HUES6 (cell line): ENCODE data around the gene SLC43A2.
A peak's percentile ranks its signal among the peaks of the same experiment; 100 is the strongest.
"Not testable (repeated sequence)": the region's sequence is repeated elsewhere in the genome, so short reads cannot be mapped to it uniquely, and the experiment has no call there.

Experiments used
- H3K27ac ChIP-seq: 2 replicates; pipeline ENCODE4 v1.7.0; 2013; ENCODE audit warnings: low read depth, mild to moderate bottlenecking, low read length, inconsistent platforms
- H3K27me3 ChIP-seq: 2 replicates; pipeline ENCODE4 v1.6.1; 2013; ENCODE audit warnings: low read length; ENCODE audit not compliant: control insufficient read depth, insufficient read depth
- H3K36me3 ChIP-seq: 2 replicates; pipeline ENCODE4 v1.6.1; 2013; ENCODE audit warnings: low read length; ENCODE audit not compliant: control insufficient read depth, insufficient read depth
- H3K4me1 ChIP-seq: 2 replicates; pipeline ENCODE4 v1.6.1; 2013; ENCODE audit warnings: low read length; ENCODE audit not compliant: control insufficient read depth, insufficient read depth
- H3K4me3 ChIP-seq: 2 replicates; pipeline ENCODE4 v1.5.1; 2013; ENCODE audit warnings: low read depth, low read length
- H3K9ac ChIP-seq: one replicate; pipeline ENCODE4 v1.6.1; 2013; ENCODE audit warnings: mild to moderate bottlenecking, low read length
- H3K9me3 ChIP-seq: 2 replicates; pipeline ENCODE4 v1.6.1; 2013; ENCODE audit warnings: low read depth, low read length; ENCODE audit not compliant: control insufficient read depth, insufficient read depth

The SLC43A2 gene

DNA sequence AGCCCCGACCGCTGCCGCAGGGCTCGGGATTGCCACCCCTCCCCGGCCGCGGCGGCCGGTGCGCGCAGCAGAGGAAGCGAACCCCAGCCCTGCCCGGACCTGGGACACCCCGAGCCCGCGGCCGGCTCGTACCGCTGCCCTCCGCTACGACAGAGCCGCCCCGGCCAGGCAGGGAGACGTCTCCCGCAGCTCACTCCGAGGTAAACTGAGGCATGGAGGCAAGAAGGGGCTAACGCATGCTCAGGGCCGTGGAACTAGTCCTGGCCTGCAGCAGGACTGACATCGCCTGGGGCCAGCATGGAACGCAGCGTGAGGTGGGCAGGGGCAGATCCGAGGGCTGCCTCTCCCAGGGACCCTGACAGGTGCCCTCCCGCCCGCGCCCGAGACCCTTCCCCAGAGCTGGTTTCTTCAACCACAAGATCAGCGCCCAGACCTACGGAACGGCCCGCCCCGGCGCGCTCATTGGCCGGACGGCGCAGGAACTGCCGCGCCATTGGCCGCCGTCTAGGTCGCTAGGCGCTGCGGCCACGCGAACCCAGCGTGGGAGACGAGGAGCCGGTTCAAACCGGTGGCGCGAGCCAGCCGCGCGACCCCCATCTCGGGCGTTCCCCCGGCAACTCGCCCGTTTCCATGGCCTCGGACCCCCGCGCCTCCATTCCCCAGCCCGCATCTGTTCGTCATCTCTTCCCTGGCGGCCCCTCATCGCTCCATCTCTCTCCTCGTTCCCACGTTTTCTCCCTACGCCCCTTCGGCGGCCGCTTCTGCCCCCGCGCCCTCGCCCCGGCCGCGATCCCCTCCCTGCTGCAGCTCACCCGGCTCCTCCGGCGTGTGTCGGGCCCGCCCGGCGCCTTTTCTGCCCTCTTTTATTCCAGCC is at the start of gene SLC43A2:
TSS of gene SLC43A2 (minus strand) at position 853 of the 874 bp plus-strand sequence. CDS start 960 bp downstream, outside the sequence.
- Histone ChIP-seq H3K27ac (peak within 1 kb of the TSS; percentile 59), H3K9me3 (no peaks in the 10 kb centered on the region), H3K9ac (peak within 1 kb of the TSS; percentile 82), H3K4me1 (peaks cover 20% of the 10 kb centered on the region), H3K27me3 (no peaks in the 10 kb centered on the region; the same call in 1 of the 2 replicates), H3K36me3 (no peaks in the 10 kb centered on the region; the same call in 1 of the 2 replicates), H3K4me3 (peak within 1 kb of the TSS; percentile 82)

DNA sequence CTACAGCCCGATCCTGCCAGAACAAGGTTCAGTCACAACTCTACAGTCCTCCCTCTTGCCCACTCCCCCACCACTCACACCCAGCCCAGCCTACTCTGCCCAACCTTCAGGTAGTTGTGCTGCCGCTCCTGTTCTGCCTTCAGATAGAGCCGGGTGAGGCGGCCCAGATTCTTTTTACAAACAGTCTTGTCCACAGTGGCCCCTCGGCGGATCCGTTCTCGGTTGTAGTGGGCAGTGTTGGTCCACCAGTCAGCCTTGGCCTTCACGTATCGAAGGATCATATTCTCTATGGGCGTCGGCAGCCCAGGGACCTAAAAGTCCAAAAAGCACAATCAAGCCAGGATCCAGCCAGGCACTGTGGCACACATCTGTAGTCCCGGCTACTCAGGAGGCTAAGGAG is 47.8 kb upstream of the SLC43A2 start:
- H3K36me3 ChIP-seq = peaks cover 99% of the 10 kb centered on the region
- no peaks in the 10 kb centered on the region for H3K9me3 ChIP-seq
- no peak overlapping the region for H3K9ac ChIP-seq
- H3K4me3 ChIP-seq = no peak overlapping the region
- no peaks in the 10 kb centered on the region for H3K4me1 ChIP-seq
- no peaks in the 10 kb centered on the region for H3K27me3 ChIP-seq
- H3K27ac ChIP-seq = no peak overlapping the region

DNA sequence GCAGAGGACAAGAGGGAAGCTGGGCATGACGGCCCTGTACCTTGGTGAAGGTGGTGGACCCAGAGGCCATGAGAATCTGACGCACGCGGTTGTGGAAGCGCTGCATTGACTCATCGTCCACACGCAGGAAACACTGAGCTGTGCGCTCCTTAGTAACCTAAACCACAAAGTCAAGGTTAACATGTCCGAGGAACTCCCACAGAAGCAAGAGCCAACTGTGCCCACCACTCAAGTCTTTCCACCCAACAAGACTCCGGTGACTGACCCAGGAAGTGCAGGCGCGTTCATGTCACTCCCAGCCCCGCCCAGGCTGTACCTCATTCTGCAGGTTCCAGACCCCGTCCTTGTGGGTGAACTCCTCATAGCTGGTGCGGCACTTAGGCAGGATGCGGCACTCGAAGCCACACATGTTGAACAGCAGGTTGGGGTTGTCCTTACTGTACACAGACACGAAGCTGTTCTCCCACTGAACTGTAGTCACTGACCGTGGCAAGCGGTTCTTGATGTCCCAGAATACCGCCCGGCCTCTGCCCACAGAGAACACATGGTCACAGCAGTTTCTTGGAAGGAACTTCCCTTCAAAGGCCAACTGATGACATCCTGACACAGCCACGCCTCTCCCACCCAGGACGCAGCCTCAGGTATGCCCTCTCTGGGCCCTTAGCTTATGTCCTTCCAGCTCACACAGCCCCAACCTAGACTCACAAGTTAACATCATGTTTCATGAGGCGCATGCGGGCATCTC is 44.6 kb upstream of the SLC43A2 start:
- H3K9me3 ChIP-seq = no peaks in the 10 kb centered on the region
- no peaks in the 10 kb centered on the region for H3K4me1 ChIP-seq
- H3K36me3 ChIP-seq = peaks cover 97% of the 10 kb centered on the region
- no peak overlapping the region for H3K27ac ChIP-seq
- H3K4me3 ChIP-seq = no peak overlapping the region
- no peak overlapping the region for H3K9ac ChIP-seq
- no peaks in the 10 kb centered on the region for H3K27me3 ChIP-seq

DNA sequence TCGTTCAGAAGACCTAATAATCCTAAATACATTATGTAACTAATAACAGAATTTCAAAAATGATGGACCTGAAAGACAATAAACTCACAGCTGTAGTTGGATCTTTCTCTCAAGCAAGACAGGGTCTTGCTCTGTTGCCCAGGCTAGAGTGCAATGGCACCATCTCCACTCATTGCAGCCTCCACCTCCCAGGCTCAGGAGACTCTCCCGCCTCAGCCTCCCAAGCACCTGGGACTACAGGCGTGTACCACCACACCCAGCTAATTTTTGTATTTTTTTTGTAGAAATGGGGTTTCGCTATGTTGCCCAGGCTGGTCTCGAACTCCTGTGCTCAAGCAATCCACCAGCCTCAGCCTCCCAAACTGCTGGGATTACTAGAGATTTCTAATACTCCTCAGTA is 35.3 kb upstream of the SLC43A2 start:
- H3K9ac ChIP-seq, H3K4me3 ChIP-seq, H3K27me3 ChIP-seq, H3K4me1 ChIP-seq, H3K9me3 ChIP-seq, H3K27ac ChIP-seq: not testable (repeated sequence)
- peaks cover 95% of the 10 kb centered on the region for H3K36me3 ChIP-seq

DNA sequence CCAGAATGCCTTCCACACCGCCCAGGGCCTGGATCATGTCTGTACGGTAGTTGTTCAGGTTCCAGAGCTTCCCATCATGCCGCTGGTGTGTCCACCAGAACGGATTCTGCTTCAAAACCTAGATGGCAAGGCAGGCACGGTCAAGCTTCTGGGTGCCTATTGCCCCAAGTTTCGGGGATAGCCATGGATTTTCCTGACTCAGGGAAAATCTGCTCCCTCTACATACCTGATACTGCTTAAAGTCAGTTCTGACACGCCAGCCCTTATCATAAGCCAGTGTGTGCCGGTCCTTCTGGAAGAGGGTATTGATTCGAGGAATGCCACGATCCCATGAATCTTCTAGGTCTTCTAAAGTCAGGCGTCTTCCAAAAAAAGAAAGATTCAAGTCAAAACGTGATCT is 32.4 kb upstream of the SLC43A2 start:
- Histone ChIP-seq H3K27me3 (no peaks in the 10 kb centered on the region), H3K27ac (no peak overlapping the region)

DNA sequence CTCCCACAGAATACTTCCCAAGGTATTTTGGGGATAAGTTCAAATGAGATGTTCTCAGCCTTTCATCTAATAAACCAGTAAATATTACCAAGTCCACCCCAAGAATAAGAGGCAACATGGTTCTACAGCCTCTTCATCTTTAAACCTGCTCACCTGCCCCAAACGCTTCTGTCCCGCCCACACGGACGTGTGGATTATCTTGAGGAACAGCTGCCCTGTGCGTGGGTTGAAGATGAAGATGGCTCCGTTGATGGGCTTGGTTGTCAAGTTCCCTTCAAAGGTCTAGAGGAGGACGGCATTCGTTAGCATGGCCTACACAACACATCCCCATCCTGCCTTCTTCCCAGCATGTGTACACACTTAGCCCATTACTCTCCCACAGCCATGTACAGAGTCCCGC is 29.5 kb upstream of the SLC43A2 start:
- Histone ChIP-seq H3K27me3 (no peaks in the 10 kb centered on the region), H3K4me3 (no peak overlapping the region), H3K27ac (no peak overlapping the region), H3K9ac (no peak overlapping the region), H3K9me3 (no peaks in the 10 kb centered on the region), H3K36me3 (peaks cover 94% of the 10 kb centered on the region), H3K4me1 (no peaks in the 10 kb centered on the region)

More for the DNA sequence above, 32.4 kb upstream of the SLC43A2 start:
- peaks cover 96% of the 10 kb centered on the region for H3K36me3 ChIP-seq
- no peaks in the 10 kb centered on the region for H3K4me1 ChIP-seq
- H3K9me3 ChIP-seq = no peaks in the 10 kb centered on the region
- H3K9ac ChIP-seq = no peak overlapping the region
- H3K4me3 ChIP-seq = no peak overlapping the region

DNA sequence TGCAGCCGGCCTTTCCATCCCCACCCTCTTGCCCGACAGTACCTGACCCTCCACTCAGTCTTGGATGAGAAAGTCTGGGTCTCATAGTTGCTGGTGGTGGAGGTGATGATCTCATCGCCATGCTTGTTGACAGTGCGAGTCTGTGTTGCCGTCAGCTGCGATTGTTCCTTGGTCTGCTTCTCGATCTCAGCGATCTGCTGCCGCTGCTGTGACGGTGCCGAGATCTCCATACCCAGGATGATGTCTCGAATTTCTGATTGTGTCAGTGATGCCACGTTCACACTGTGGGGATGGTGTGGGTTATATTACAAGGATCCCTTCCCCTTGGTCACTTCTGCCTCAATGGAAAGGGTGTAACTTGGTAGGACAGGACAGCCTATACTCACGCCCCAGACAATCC is 25.1 kb upstream of the SLC43A2 start:
- no peak overlapping the region for H3K27ac ChIP-seq
- H3K9me3 ChIP-seq = no peaks in the 10 kb centered on the region
- no peak overlapping the region for H3K4me3 ChIP-seq
- no peaks in the 10 kb centered on the region for H3K27me3 ChIP-seq
- H3K36me3 ChIP-seq = peaks cover 81% of the 10 kb centered on the region
- H3K9ac ChIP-seq = no peak overlapping the region
- H3K4me1 ChIP-seq = no peaks in the 10 kb centered on the region; the same call in 1 of the 2 replicates

DNA sequence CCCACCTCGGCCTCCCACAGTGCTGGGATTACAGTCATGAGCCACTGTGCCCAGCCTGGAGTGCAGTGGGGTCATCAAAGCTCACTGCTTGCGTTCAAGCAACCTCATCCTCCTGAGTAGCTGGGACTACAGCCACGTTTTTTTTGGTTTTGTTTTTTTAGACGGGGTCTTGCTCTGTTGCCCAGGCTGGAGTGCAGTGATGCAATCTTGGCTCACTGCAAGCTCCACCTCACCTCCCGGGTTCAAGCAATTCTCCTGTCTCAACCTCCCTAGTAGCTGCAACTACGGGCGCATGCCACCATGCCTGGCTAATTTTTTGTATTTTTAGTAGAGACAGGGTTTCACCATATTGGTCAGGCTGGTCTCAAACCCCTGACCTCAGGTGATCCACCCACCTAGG is 24.2 kb upstream of the SLC43A2 start:
- peaks cover 71% of the 10 kb centered on the region for H3K36me3 ChIP-seq
- not testable (repeated sequence) for H3K27me3 ChIP-seq, H3K27ac ChIP-seq, H3K9me3 ChIP-seq, H3K4me1 ChIP-seq, H3K9ac ChIP-seq, H3K4me3 ChIP-seq

DNA sequence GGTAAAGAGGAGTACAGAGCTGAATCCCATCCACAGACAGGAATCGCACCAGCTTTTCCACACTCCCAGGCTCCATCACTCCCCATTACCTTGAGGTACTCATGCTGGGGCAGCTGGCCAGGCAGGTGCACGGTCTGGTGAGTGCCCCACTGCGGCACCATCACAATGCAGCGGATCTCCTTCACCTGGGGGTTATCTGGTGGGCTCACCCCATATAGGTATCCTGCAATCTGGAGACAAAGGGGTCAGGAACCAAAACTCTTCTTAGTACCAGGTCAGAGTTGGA is 22.9 kb upstream of the SLC43A2 start:
- Histone ChIP-seq H3K9ac (no peak overlapping the region), H3K27me3 (no peaks in the 10 kb centered on the region), H3K4me1 (peaks cover 14% of the 10 kb centered on the region), H3K9me3 (no peaks in the 10 kb centered on the region), H3K4me3 (no peak overlapping the region), H3K27ac (no peak overlapping the region), H3K36me3 (peaks cover 59% of the 10 kb centered on the region)

DNA sequence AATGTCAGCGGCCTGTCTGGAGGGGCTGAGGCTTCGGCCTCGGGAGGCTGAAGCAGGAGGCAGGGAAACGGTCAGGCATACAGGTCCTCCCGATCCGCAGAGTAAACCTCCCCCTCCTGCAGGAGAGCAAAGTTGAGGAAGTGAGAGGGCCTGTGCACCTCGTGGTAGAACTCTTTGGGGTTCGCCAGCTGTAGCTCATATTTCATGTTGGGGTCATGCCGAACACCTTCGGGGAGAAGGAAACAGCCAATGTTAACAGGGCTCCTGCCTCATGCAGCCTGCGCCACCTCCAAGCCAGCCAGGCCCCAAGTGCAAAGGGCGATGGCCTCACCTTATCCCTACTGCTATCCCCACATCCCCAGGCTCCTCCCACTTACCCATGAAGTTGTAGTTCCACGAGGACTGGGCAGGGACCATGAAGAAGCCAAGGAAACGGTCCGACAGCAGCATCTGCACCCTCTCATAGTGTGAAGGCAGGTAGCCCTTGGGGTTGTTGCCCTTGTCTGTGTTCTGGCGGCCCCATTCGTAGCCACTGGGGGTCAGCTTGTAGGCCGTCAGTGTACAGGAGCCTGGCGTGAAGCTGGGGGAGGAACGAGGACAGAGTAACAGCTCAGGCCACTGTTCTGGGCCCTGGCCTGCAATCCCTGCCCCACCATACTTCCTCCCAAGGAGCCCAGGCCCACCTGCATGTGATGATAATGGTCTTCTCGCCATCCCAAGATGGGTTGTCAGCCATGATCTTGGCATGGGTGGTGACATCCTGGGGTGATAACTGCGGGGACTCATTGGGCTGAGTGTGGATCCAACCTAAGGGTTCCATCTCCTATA is 22.3 kb upstream of the SLC43A2 start:
- Histone ChIP-seq H3K4me3 (no peak overlapping the region), H3K4me1 (peaks cover 19% of the 10 kb centered on the region), H3K9ac (no peak overlapping the region), H3K27me3 (no peaks in the 10 kb centered on the region), H3K36me3 (peaks cover 54% of the 10 kb centered on the region), H3K27ac (no peak overlapping the region), H3K9me3 (no peaks in the 10 kb centered on the region)
